MCF 10A (cell line): Measurements from ENCODE around the gene KCNC3. TPM values are rescaled to one million over a fixed set of nuclear protein-coding genes. Genes with fewer than 3 reads are reported as not detected.

ENCODE experiments used
- BruUV-seq: library from RNA; stranded (reverse); fragments of 400-500 nt; replicated peaks from 2 replicates; lab custom pipeline; 2021; lab: Mats Ljungman, UMichigan
- CTCF ChIA-PET: fragments of 300-600 bp; sonication (Branson Sonifier 250); formaldehyde crosslinking; extraction: SDS; loops from one replicate; lab custom pipeline; 2021; ENCODE audit warnings: antibody characterized with exemption, inconsistent platforms; lab: Yijun Ruan, JAX
- POLR2A ChIA-PET: fragments of 300-600, 350-650 bp; sonication (Branson Sonifier 250); formaldehyde crosslinking; extraction: SDS; loops from one replicate; lab custom pipeline; 2020; ENCODE audit warnings: antibody characterized with exemption, inconsistent platforms; lab: Yijun Ruan, JAX
- DNase-seq: peaks from one replicate; pipeline ENCODE4 v3.0.0-alpha.2; 2018; ENCODE audit not compliant: unreplicated experiment
- H3K27ac Mint-ChIP-seq: one replicate; pipeline ENCODE4 v1.8.0; 2022; ENCODE audit warnings: mild to moderate bottlenecking, low read depth, mixed read lengths; ENCODE audit not compliant: unreplicated experiment
- H3K27me3 Mint-ChIP-seq: one replicate; pipeline ENCODE4 v1.8.0; 2022; ENCODE audit warnings: mixed read lengths; ENCODE audit not compliant: insufficient read depth, unreplicated experiment
- H3K36me3 Mint-ChIP-seq: one replicate; pipeline ENCODE4 v1.8.0; 2022; ENCODE audit warnings: mild to moderate bottlenecking, moderate library complexity, mixed read lengths; ENCODE audit not compliant: insufficient read depth, unreplicated experiment
- H3K4me1 Mint-ChIP-seq: one replicate; pipeline ENCODE4 v1.8.0; 2022; ENCODE audit warnings: mixed read lengths; ENCODE audit not compliant: insufficient read depth, unreplicated experiment
- H3K4me3 Mint-ChIP-seq: one replicate; pipeline ENCODE4 v1.8.0; 2022; ENCODE audit warnings: mild to moderate bottlenecking, moderate library complexity, mixed read lengths; ENCODE audit not compliant: unreplicated experiment
- H3K9me3 Mint-ChIP-seq: one replicate; pipeline ENCODE4 v1.8.0; 2022; ENCODE audit warnings: mixed read lengths; ENCODE audit not compliant: unreplicated experiment
- CTCF ChIP-seq: fragments of 200-600 bp; IDR thresholded peaks from one replicate; pipeline ENCODE4 v1.8.0; 2022; ENCODE audit warnings: antibody characterized with exemption, mild to moderate bottlenecking; ENCODE audit not compliant: unreplicated experiment
- intact Hi-C: fragments of 100-400 bp; cut with micrococcal nuclease; formaldehyde crosslinking; loops from 2 replicates; pipeline ENCODE4 v1.14.1; 2022
- total RNA-seq: library from RNA; stranded (reverse); gene quantifications from 2 replicates; pipeline ENCODE4 v1.2.3, GENCODE V29; 2022

Gene KCNC3
- total RNA-seq, 1 experiment from 2014 or later: not detected

- no peak for TF ChIP-seq CTCF
- no TSS peak for BruUV-seq
- Mint-ChIP-seq H3K4me1 (peaks cover 5% of the 10 kb centered on the region), H3K4me3 (peak overlapping the region; percentile 100), H3K27me3 (no peaks in the 10 kb centered on the region), H3K27ac (peak overlapping the region; percentile 100), H3K36me3 (peaks cover 47% of the 10 kb centered on the region), H3K9me3 (no peaks in the 10 kb centered on the region)
- CTCF ChIA-PET: interaction anchor here (1.2 kb wide), 1 partner anchor 9 kb away, joined by 3 read pairs; no protein-coding TSS in a partner anchor
- intact Hi-C loops: loop anchor here (2.0 kb wide), 1 partner anchor 76 kb away; no protein-coding TSS in a partner anchor
- DNase-seq: peak; percentile 32
- POLR2A ChIA-PET: no interaction called here
These were observed 47.9 kb upstream of the KCNC3 start for GRCh38 chr19:50377051-50377461.

- intact Hi-C loops: loop anchor here (2.0 kb wide), 1 partner anchor 76 kb away; no protein-coding TSS in a partner anchor
- POLR2A ChIA-PET: interaction anchor here (0.6 to 2.5 kb wide), 5 partner anchors 8 to 418 kb away, joined by 3 to 19 read pairs (median 4); partner anchors contain the start of genes JOSD2 and POLD1
- DNase-seq: peak; percentile 97
- CTCF ChIA-PET: interaction anchor here (0.6 to 1.8 kb wide), 3 partner anchors 8 to 86 kb away, joined by 3 to 7 read pairs (median 3); no protein-coding TSS in a partner anchor
- Mint-ChIP-seq H3K4me1 (peaks cover 5% of the 10 kb centered on the region), H3K36me3 (peaks cover 41% of the 10 kb centered on the region), H3K27ac (peak within 1 kb of the TSS; percentile 100), H3K9me3 (no peaks in the 10 kb centered on the region), H3K27me3 (no peaks in the 10 kb centered on the region), H3K4me3 (peak within 1 kb of the TSS; percentile 100)
- no TSS peak for BruUV-seq
- no peak for TF ChIP-seq CTCF
These were observed 47.2 kb upstream of the KCNC3 start, which contains the start of gene NR1H2 for GRCh38 chr19:50376166-50377050. Gene NR1H2 (plus strand): TSS chr19:50376457. CDS start chr19:50377606, 1,149 bp downstream.

- intact Hi-C loops: no loop called here
- Mint-ChIP-seq H3K27me3 (no peaks in the 10 kb centered on the region), H3K27ac (no peak overlapping the region), H3K9me3 (no peaks in the 10 kb centered on the region), H3K4me1 (peaks cover 8% of the 10 kb centered on the region), H3K36me3 (peaks cover 16% of the 10 kb centered on the region), H3K4me3 (no peak overlapping the region)
- CTCF ChIA-PET: interaction anchor here (0.5 to 1.0 kb wide), 2 partner anchors 69 to 89 kb away, joined by 3 read pairs; no protein-coding TSS in a partner anchor
- no peak for TF ChIP-seq CTCF
- DNase-seq: no peak
- no TSS peak for BruUV-seq
- POLR2A ChIA-PET: interaction anchor here (1.2 kb wide), 1 partner anchor 12 kb away, joined by 3 read pairs; the partner anchor contains the start of gene POLD1
These were observed 42.8 kb upstream of the KCNC3 start for GRCh38 chr19:50371914-50372475.
